Measurements from ENCODE around the gene KCNQ5. TPM values are rescaled to one million over a fixed set of nuclear protein-coding genes. Genes with fewer than 3 reads are reported as not detected.

The KCNQ5 gene
- total RNA-seq, 4 donors from 2014 or later: 0.96 to 3.4 (median 1.5) TPM

DNA sequence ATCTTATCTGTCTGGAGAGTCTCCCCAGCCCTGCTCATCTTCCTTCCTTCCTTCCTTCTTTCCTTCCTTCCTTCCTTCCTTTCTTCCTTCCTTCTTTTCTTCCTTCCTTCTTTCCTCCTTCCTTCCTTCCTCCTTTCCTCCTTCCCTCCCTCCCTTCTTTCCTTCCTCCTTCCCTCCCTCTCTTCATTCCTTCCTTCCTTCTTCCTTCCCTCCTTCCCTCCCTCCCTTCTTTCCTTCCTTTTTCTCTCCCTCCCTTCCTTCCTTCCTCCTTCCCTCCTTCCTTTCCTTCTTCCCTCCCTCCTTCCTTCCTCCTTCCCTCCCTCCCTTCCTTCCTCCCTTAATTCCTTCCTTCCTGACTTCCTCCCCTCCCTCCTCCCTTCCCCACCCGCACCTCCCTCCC is 319.4 kb downstream of the KCNQ5 start:
- TF ChIP-seq POLR2AphosphoS5 (IDR thresholded peaks at IDR 0.05) (no peak), EP300 (IDR thresholded peaks at IDR 0.05) (no peak), POLR2A (IDR thresholded peaks at IDR 0.05) (no peak)
- TF ChIP-seq, protein P1, sequence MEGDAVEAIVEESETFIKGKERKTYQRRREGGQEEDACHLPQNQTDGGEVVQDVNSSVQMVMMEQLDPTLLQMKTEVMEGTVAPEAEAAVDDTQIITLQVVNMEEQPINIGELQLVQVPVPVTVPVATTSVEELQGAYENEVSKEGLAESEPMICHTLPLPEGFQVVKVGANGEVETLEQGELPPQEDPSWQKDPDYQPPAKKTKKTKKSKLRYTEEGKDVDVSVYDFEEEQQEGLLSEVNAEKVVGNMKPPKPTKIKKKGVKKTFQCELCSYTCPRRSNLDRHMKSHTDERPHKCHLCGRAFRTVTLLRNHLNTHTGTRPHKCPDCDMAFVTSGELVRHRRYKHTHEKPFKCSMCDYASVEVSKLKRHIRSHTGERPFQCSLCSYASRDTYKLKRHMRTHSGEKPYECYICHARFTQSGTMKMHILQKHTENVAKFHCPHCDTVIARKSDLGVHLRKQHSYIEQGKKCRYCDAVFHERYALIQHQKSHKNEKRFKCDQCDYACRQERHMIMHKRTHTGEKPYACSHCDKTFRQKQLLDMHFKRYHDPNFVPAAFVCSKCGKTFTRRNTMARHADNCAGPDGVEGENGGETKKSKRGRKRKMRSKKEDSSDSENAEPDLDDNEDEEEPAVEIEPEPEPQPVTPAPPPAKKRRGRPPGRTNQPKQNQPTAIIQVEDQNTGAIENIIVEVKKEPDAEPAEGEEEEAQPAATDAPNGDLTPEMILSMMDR (IDR thresholded peaks at IDR 0.05): no peak
- no peaks in the 10 kb centered on the region for H3K9me3 ChIP-seq
- no peak overlapping the region for H3K4me3 ChIP-seq
- no peak overlapping the region for H3K27ac ChIP-seq
- WGBS, 2 donors (ENCODE audit: low coverage in 1 of 2): no CpG with 5 or more reads among the region's 1 CpG
- no peaks in the 10 kb centered on the region for H3K36me3 ChIP-seq
- no peak for ATAC-seq
- H3K27me3 ChIP-seq: no peaks in the 10 kb centered on the region
- H3K4me1 ChIP-seq: no peaks in the 10 kb centered on the region

DNA sequence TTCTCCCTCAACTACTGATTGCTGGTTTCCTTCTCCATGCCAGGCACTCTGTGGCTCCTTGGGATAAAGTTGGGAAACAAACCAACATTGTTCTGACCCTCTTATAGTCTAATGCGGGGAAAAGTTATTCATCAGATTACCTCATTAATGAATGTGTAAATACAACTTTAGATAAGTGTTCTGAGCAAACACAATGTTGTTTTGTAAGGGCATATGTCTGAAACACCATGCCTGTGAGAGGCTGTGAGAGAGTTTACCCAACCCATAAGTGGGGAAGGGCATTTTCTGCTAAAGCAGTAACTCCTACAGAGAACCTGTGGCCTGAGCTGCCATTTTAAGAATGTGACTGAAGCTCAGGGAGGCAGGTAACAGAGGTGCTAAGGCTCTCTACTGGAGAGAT is 319.9 kb downstream of the KCNQ5 start:
- no peak overlapping the region for H3K4me3 ChIP-seq
- no peak for ATAC-seq
- H3K27ac ChIP-seq: no peak overlapping the region
- H3K9me3 ChIP-seq: no peaks in the 10 kb centered on the region
- H3K27me3 ChIP-seq: no peaks in the 10 kb centered on the region
- TF ChIP-seq EP300 (IDR thresholded peaks at IDR 0.05): no peak
- no peak for TF ChIP-seq POLR2A (IDR thresholded peaks at IDR 0.05)
- no peak for TF ChIP-seq POLR2AphosphoS5 (IDR thresholded peaks at IDR 0.05)
- TF ChIP-seq, protein P1 (IDR thresholded peaks at IDR 0.05): no peak
- H3K36me3 ChIP-seq: no peaks in the 10 kb centered on the region
- H3K4me1 ChIP-seq: no peaks in the 10 kb centered on the region
- WGBS, 2 donors (ENCODE audit: low coverage in 1 of 2): 60% methylated on average over 1 of the region's 1 CpG; no CpG with 5 or more reads in 1 of the 2 donors

DNA sequence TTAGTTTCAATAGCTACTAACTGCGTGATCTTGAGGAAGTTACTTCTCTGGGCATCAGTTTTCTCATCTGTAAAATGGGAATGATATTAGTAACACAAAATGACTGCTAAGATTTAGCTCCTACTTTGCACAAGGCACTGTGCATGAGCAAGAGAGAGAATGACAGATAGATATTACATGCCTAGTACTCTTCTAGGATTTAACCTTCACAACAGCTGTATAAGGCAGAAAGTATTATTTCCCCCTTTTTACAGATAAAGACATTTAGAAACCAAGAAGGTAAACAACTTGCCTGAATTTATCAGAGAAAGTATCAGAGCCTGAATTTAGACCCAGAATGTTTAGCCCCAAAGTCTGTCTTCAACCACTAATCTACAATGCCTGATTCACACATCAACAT is 321.8 kb downstream of the KCNQ5 start:
- Histone ChIP-seq H3K27me3 (no peaks in the 10 kb centered on the region), H3K9me3 (no peaks in the 10 kb centered on the region), H3K36me3 (no peaks in the 10 kb centered on the region), H3K4me1 (peaks cover 0 to 11% (median 0%) of the 10 kb centered on the region in 3 donors), H3K27ac (no peak overlapping the region), H3K4me3 (no peak overlapping the region)
- ATAC-seq: no peak
- WGBS, 2 donors (ENCODE audit: low coverage in 1 of 2): 93 to 100% methylated on average over 1 of the region's 1 CpG
- no peak for TF ChIP-seq POLR2A (IDR thresholded peaks at IDR 0.05)
- no peak for TF ChIP-seq POLR2AphosphoS5 (IDR thresholded peaks at IDR 0.05)
- TF ChIP-seq, protein P1 (IDR thresholded peaks at IDR 0.05): no peak

GRCh38 chr6:72944660-72945059 is 322.8 kb downstream of the KCNQ5 start:
- no peaks in the 10 kb centered on the region for H3K27me3 ChIP-seq
- H3K4me1 ChIP-seq: peaks cover under 1 to 20% (median 3%) of the 10 kb centered on the region in 3 donors
- H3K27ac ChIP-seq: peak overlapping the region in 2 of 4 donors; percentile 3 to 15
- ATAC-seq: no peak
- WGBS, 2 donors (ENCODE audit: low coverage in 1 of 2): 70% methylated on average over 2 of the region's 2 CpGs
- no peak for TF ChIP-seq EP300 (IDR thresholded peaks at IDR 0.05)
- TF ChIP-seq, protein P1 (IDR thresholded peaks at IDR 0.05): no peak
- TF ChIP-seq POLR2A (IDR thresholded peaks at IDR 0.05): no peak
- no peak for TF ChIP-seq POLR2AphosphoS5 (IDR thresholded peaks at IDR 0.05)
- H3K9me3 ChIP-seq: no peaks in the 10 kb centered on the region
- no peaks in the 10 kb centered on the region for H3K36me3 ChIP-seq
- H3K4me3 ChIP-seq: no peak overlapping the region

- Histone ChIP-seq H3K27ac (no peak overlapping the region), H3K4me1 (peaks cover 2 to 30% (median 3%) of the 10 kb centered on the region in 3 donors), H3K9me3 (no peaks in the 10 kb centered on the region), H3K4me3 (no peak overlapping the region), H3K36me3 (no peaks in the 10 kb centered on the region), H3K27me3 (no peaks in the 10 kb centered on the region)
- WGBS, 2 donors (ENCODE audit: low coverage in 1 of 2): 89 to 93% methylated on average over 2 of the region's 2 CpGs
- ATAC-seq: no peak
- TF ChIP-seq POLR2AphosphoS5 (IDR thresholded peaks at IDR 0.05) (no peak), POLR2A (IDR thresholded peaks at IDR 0.05) (no peak), EP300 (IDR thresholded peaks at IDR 0.05) (no peak)
- TF ChIP-seq, protein P1 (IDR thresholded peaks at IDR 0.05): no peak
Measured at GRCh38 chr6:72946774-72947173, 324.9 kb downstream of the KCNQ5 start.
